ENCODE data around the gene COL25A1.

COL25A1 gene

DNA sequence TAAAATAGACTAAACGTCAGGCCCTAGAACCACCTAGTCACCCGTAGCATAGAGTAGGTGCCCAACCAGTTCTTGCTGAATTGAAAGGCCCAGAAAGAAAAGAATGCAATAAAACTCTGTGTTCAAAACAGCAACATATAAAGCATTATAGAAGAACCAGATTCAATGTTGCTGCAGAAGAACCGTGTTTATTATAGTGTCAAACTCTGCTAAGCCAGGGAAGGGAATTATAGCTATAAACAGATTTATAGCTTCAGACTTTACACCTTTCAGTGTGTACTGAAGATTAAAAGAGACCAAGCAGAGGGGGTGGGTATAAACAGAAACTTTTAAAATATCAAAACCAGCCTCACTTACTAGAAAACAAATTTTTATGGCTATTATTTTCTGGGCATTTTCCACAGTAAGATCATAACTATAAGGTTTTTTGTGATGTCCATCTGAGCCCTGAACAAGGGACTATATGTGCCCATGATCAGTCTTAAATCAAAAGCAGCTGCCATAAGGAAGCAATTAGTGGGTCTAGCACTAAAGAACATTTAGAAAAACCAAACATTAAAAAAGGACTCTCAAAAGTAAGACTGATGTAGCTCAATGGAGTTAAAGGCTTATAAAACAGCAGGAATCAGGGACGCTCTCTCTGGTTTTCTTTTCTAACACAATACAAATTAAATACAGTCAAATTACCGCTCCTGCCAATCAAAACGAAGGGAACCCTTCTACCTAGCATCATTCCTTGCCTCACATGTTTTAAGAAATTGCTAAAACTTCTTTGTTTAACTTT is 319.9 kb downstream of the COL25A1 start:
- H3K4me1 ChIP-seq (ENCODE audit: control insufficient read depth in 1 of 2, insufficient read depth in 2 of 2, low read length in 2 of 2) = no peaks in the 10 kb centered on the region
- no peak overlapping the region for H3K4me3 ChIP-seq (ENCODE audit: low read depth in 1 of 2, low read length in 2 of 2)
- no peak overlapping the region for H3K9ac ChIP-seq (ENCODE audit: low read depth in 1 of 2, low read length in 2 of 2)
- H3K27ac ChIP-seq (ENCODE audit: low read depth, low read length) = no peak overlapping the region
- no peaks in the 10 kb centered on the region for H3K27me3 ChIP-seq (ENCODE audit: control insufficient read depth in 1 of 2, insufficient read depth in 2 of 2, low read length in 2 of 2)
- no peaks in the 10 kb centered on the region for H3K9me3 ChIP-seq (ENCODE audit: control insufficient read depth in 1 of 2, low read length in 2 of 2)
- no peaks in the 10 kb centered on the region for H3K36me3 ChIP-seq (ENCODE audit: control insufficient read depth in 1 of 2, insufficient read depth in 2 of 2, low read length in 2 of 2)

DNA sequence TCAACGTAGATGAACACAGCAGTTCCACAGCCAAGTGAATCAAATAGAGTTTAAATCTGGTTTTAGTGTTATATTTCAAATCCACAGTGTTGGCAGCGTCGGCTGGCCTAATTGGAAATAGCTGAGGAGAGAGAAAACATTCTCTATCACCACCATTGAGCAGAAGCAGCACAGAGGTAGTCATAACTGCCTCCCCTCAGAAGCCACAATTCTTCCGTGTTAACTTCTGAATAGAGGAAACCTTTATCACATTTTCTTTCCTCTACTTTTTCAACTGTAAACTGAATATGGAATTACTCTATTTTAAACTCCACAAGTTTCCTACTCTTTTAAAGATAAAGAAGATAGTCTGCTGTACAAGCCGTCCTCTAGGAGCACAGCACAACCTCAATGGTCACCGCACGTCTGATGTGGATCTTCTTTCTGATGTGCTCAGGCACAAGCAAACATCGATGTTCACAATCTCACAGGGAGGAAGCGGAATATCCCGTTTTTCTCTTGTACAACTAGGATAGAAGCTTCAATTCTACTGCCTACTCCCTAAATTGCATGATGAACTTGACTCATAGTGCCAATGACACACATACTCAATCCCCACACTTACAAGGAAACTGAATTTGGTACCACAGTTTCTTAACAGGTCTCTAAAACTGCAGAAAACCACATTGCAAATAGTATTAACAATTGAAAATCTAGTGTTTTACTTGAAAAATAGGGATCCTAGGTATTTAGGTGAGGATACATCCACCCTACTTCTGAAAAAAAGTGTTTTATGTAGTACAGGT is 321.8 kb downstream of the COL25A1 start:
- Histone ChIP-seq H3K27ac (ENCODE audit: low read depth, low read length) (no peak overlapping the region), H3K4me3 (ENCODE audit: low read depth in 1 of 2, low read length in 2 of 2) (no peak overlapping the region), H3K9me3 (ENCODE audit: control insufficient read depth in 1 of 2, low read length in 2 of 2) (no peaks in the 10 kb centered on the region), H3K4me1 (ENCODE audit: control insufficient read depth in 1 of 2, insufficient read depth in 2 of 2, low read length in 2 of 2) (peaks cover 3 to 6% of the 10 kb centered on the region in 2 donors), H3K27me3 (ENCODE audit: control insufficient read depth in 1 of 2, insufficient read depth in 2 of 2, low read length in 2 of 2) (no peaks in the 10 kb centered on the region), H3K36me3 (ENCODE audit: control insufficient read depth in 1 of 2, insufficient read depth in 2 of 2, low read length in 2 of 2) (no peaks in the 10 kb centered on the region), H3K9ac (ENCODE audit: low read depth in 1 of 2, low read length in 2 of 2) (no peak overlapping the region)

DNA sequence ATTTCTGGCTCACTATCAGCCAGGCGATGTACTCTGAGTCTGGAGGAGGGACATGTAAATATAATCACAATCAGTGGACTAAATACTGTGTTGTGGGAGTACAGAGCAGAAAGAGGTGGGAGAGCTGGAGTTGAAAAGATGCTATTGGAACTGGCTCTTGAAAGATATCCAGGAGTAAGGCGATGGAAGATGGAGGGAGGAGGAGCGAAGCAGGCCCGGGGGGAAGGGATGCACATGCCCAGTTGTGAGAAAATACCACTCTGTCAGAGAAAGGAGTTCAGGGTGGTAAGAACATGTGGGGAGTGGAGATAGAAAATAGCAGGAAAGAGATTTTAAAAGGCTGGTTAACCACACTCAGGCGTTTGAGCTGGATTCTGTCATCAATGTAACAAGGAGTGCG is 322.7 kb downstream of the COL25A1 start:
- Histone ChIP-seq H3K36me3 (ENCODE audit: control insufficient read depth in 1 of 2, insufficient read depth in 2 of 2, low read length in 2 of 2) (no peaks in the 10 kb centered on the region), H3K27me3 (ENCODE audit: control insufficient read depth in 1 of 2, insufficient read depth in 2 of 2, low read length in 2 of 2) (no peaks in the 10 kb centered on the region), H3K4me3 (ENCODE audit: low read depth in 1 of 2, low read length in 2 of 2) (no peak overlapping the region), H3K4me1 (ENCODE audit: control insufficient read depth in 1 of 2, insufficient read depth in 2 of 2, low read length in 2 of 2) (peaks cover 3 to 6% of the 10 kb centered on the region in 2 donors), H3K27ac (ENCODE audit: low read depth, low read length) (no peak overlapping the region), H3K9ac (ENCODE audit: low read depth in 1 of 2, low read length in 2 of 2) (no peak overlapping the region), H3K9me3 (ENCODE audit: control insufficient read depth in 1 of 2, low read length in 2 of 2) (no peaks in the 10 kb centered on the region)

DNA sequence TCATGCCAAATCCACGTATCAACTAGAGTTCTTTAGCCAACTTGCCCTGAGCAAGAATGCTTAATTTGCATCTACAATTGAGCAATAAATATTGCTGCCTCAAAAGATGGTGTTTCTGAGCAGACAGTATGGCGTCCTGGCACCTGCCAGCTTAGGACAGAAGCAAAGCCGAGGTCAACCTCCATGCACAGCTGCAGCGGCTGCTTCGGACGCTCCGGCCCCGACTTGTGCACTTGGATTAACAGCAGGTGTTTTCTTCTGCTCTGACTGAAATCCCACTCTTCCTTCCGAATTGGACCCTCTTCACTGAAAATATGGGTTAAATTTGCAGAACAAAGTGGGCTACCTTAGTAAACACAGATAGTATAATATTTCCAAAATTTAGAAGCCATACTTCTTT is 324.4 kb downstream of the COL25A1 start:
- Histone ChIP-seq H3K36me3 (ENCODE audit: control insufficient read depth in 1 of 2, insufficient read depth in 2 of 2, low read length in 2 of 2) (no peaks in the 10 kb centered on the region), H3K27ac (ENCODE audit: low read depth, low read length) (no peak overlapping the region), H3K9me3 (ENCODE audit: control insufficient read depth in 1 of 2, low read length in 2 of 2) (no peaks in the 10 kb centered on the region), H3K27me3 (ENCODE audit: control insufficient read depth in 1 of 2, insufficient read depth in 2 of 2, low read length in 2 of 2) (no peaks in the 10 kb centered on the region), H3K4me1 (ENCODE audit: control insufficient read depth in 1 of 2, insufficient read depth in 2 of 2, low read length in 2 of 2) (peaks cover 3 to 6% of the 10 kb centered on the region in 2 donors), H3K4me3 (ENCODE audit: low read depth in 1 of 2, low read length in 2 of 2) (no peak overlapping the region), H3K9ac (ENCODE audit: low read depth in 1 of 2, low read length in 2 of 2) (no peak overlapping the region)

DNA sequence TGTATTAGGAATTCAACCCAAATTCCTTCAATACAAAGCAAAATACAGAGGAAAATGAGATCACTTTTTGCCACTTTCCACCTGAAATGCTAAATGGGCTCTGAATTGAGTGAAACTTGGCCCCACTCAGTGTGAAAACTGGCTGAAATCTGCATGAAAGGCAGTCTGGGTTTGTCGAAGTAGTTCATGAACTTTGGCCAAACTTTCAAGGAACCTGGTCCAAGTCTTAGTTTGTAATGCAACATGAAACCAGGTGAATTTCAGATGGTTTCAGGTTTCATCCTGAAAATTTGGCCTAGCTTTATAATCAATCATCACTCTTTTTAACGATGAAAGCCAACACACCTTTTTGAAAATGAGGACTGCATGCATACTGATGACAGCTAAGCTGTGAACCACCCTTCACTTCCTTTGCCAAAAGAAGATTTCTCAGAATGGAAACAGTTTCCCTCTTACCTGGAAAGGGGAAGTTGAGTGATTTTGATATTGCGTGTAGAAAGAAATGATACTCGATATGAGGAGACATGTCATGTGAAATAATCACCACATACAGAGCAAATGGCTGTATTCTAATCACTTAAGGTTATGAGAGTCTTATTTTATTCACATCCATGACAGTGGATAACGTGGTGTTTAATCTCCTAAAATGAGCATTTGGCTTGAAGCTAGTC is 329.7 kb downstream of the COL25A1 start:
- Histone ChIP-seq H3K36me3 (ENCODE audit: control insufficient read depth in 1 of 2, insufficient read depth in 2 of 2, low read length in 2 of 2) (no peaks in the 10 kb centered on the region), H3K9me3 (ENCODE audit: control insufficient read depth in 1 of 2, low read length in 2 of 2) (no peaks in the 10 kb centered on the region), H3K4me1 (ENCODE audit: control insufficient read depth in 1 of 2, insufficient read depth in 2 of 2, low read length in 2 of 2) (peaks cover 3 to 6% of the 10 kb centered on the region in 2 donors), H3K27me3 (ENCODE audit: control insufficient read depth in 1 of 2, insufficient read depth in 2 of 2, low read length in 2 of 2) (no peaks in the 10 kb centered on the region), H3K9ac (ENCODE audit: low read depth in 1 of 2, low read length in 2 of 2) (no peak overlapping the region), H3K4me3 (ENCODE audit: low read depth in 1 of 2, low read length in 2 of 2) (no peak overlapping the region), H3K27ac (ENCODE audit: low read depth, low read length) (no peak overlapping the region)

DNA sequence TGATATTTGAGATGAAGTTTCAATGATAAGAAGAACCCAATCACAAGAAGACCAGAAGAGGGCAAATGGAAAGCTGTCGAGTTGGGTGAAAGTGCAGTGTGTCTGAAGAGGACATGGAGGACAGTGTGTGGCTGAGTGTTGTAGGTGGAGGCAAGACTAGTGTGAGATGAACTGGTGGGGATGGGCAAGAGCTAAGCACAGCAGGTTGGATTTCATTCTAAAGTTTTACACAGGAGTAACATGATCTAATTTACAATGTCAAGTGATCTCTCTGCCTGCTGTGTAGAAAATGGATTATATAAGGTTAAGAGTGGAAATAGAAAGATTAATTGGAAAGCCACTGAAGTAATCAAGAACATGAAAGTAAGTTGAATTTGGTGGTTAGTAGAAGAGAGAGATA is 331.0 kb downstream of the COL25A1 start:
- no peak overlapping the region for H3K4me3 ChIP-seq (ENCODE audit: low read depth in 1 of 2, low read length in 2 of 2)
- H3K9ac ChIP-seq (ENCODE audit: low read depth in 1 of 2, low read length in 2 of 2) = no peak overlapping the region
- H3K27me3 ChIP-seq (ENCODE audit: control insufficient read depth in 1 of 2, insufficient read depth in 2 of 2, low read length in 2 of 2) = no peaks in the 10 kb centered on the region
- H3K4me1 ChIP-seq (ENCODE audit: control insufficient read depth in 1 of 2, insufficient read depth in 2 of 2, low read length in 2 of 2) = no peaks in the 10 kb centered on the region
- H3K27ac ChIP-seq (ENCODE audit: low read depth, low read length) = no peak overlapping the region
- H3K9me3 ChIP-seq (ENCODE audit: control insufficient read depth in 1 of 2, low read length in 2 of 2) = no peaks in the 10 kb centered on the region
- H3K36me3 ChIP-seq (ENCODE audit: control insufficient read depth in 1 of 2, insufficient read depth in 2 of 2, low read length in 2 of 2) = no peaks in the 10 kb centered on the region

DNA sequence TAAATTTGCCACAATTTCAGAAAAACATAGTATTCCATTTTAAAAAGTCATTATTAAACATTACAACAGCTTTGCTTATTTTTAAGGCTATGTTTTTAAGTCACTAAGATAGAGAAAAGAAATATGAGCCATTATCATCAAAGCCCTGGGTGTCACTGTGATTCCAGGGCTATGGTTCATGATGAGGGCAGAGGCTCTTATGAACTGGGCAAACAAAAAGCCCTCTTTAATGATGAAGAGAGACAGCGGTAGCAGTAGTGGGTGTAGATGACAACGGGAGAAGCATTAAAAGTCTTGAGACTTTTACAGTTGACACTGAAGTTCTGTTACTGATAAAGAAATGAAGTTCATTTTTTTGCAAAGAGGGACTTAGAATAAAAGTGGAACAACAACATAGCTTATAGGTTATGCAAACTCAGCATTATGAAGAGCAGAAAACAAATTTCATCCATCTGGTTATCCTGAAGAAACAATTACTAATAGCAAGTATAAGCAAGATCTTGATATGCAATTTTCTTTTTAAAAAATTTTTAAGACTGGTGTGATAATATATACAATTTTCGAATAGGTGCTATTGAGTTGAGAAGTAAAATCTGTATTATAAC is 336.9 kb downstream of the COL25A1 start:
- H3K9ac ChIP-seq (ENCODE audit: low read depth in 1 of 2, low read length in 2 of 2) = no peak overlapping the region
- H3K4me3 ChIP-seq (ENCODE audit: low read depth in 1 of 2, low read length in 2 of 2) = no peak overlapping the region
- H3K36me3 ChIP-seq (ENCODE audit: control insufficient read depth in 1 of 2, insufficient read depth in 2 of 2, low read length in 2 of 2) = no peaks in the 10 kb centered on the region
- no peaks in the 10 kb centered on the region for H3K9me3 ChIP-seq (ENCODE audit: control insufficient read depth in 1 of 2, low read length in 2 of 2)
- no peak overlapping the region for H3K27ac ChIP-seq (ENCODE audit: low read depth, low read length)
- H3K4me1 ChIP-seq (ENCODE audit: control insufficient read depth in 1 of 2, insufficient read depth in 2 of 2, low read length in 2 of 2) = peaks cover 0 to 4% of the 10 kb centered on the region in 2 donors
- H3K27me3 ChIP-seq (ENCODE audit: control insufficient read depth in 1 of 2, insufficient read depth in 2 of 2, low read length in 2 of 2) = no peaks in the 10 kb centered on the region

DNA sequence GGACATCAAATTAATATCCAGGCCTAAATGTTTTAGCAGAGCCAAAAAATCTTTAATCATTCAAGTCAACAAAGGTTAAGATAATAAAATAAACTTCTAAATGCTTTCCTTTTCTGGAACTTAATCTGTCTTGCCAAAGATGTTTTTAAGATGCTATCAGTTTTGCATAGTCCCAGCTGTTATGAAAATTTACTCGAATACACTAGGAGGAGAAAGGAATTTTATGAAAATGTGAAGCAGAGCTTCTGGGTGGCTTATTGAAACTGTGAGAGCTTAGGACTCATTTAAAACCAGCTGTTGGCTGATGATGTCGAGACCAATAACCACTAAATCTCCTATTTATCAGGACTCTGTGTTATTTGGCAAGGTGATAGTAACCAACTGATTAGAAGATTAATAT is 337.4 kb downstream of the COL25A1 start:
- H3K4me1 ChIP-seq (ENCODE audit: control insufficient read depth in 1 of 2, insufficient read depth in 2 of 2, low read length in 2 of 2) = peaks cover 0 to 4% of the 10 kb centered on the region in 2 donors
- no peak overlapping the region for H3K4me3 ChIP-seq (ENCODE audit: low read depth in 1 of 2, low read length in 2 of 2)
- H3K27ac ChIP-seq (ENCODE audit: low read depth, low read length) = no peak overlapping the region
- no peaks in the 10 kb centered on the region for H3K36me3 ChIP-seq (ENCODE audit: control insufficient read depth in 1 of 2, insufficient read depth in 2 of 2, low read length in 2 of 2)
- H3K9ac ChIP-seq (ENCODE audit: low read depth in 1 of 2, low read length in 2 of 2) = no peak overlapping the region
- no peaks in the 10 kb centered on the region for H3K27me3 ChIP-seq (ENCODE audit: control insufficient read depth in 1 of 2, insufficient read depth in 2 of 2, low read length in 2 of 2)
- no peaks in the 10 kb centered on the region for H3K9me3 ChIP-seq (ENCODE audit: control insufficient read depth in 1 of 2, low read length in 2 of 2)

DNA sequence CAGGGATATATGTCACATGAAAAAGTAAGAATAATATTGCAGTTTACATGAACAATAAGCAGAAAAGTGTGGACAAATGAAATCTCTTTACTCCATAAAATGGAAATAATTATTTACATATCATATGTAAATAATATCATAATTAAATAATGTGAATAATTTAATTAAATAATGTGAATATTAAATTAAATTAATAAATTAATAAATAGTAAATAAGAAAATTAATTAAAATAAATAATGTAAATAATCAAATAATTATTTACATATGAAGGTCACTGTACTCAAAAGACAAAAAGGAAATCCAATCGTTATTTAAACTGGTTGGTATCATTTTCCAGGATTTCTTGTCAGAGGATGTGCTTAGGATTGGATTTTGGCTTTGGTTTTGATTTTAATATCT is 338.5 kb downstream of the COL25A1 start:
- H3K4me3 ChIP-seq (ENCODE audit: low read depth in 1 of 2, low read length in 2 of 2) = no peak overlapping the region

DNA sequence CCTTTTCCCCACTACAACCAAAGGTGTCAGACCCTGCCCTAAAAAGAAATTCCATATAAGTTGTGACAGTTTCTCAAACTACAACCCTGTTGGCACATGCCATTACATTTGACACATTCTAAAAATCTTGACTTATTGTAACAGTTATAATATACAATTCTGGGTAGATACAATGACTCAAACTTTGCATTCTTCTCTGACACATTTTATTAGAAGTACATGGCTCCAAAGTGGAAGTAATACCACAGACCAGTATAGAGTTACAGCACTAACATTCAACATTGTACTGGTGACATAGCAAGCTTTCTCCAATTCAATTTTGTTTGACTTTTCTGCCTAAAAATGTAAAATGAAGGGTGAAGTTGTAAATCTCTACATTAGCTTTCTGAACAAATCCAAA is 343.0 kb downstream of the COL25A1 start:
- no peak overlapping the region for H3K9ac ChIP-seq (ENCODE audit: low read depth in 1 of 2, low read length in 2 of 2)
- H3K36me3 ChIP-seq (ENCODE audit: control insufficient read depth in 1 of 2, insufficient read depth in 2 of 2, low read length in 2 of 2) = no peaks in the 10 kb centered on the region
- H3K4me1 ChIP-seq (ENCODE audit: control insufficient read depth in 1 of 2, insufficient read depth in 2 of 2, low read length in 2 of 2) = peaks cover 0 to 5% of the 10 kb centered on the region in 2 donors
- no peaks in the 10 kb centered on the region for H3K27me3 ChIP-seq (ENCODE audit: control insufficient read depth in 1 of 2, insufficient read depth in 2 of 2, low read length in 2 of 2)
- no peak overlapping the region for H3K27ac ChIP-seq (ENCODE audit: low read depth, low read length)
- H3K9me3 ChIP-seq (ENCODE audit: control insufficient read depth in 1 of 2, low read length in 2 of 2) = no peaks in the 10 kb centered on the region
- H3K4me3 ChIP-seq (ENCODE audit: low read depth in 1 of 2, low read length in 2 of 2) = no peak overlapping the region

More for the DNA sequence above, 338.5 kb downstream of the COL25A1 start:
- H3K36me3 ChIP-seq (ENCODE audit: control insufficient read depth in 1 of 2, insufficient read depth in 2 of 2, low read length in 2 of 2) = no peaks in the 10 kb centered on the region
- H3K9me3 ChIP-seq (ENCODE audit: control insufficient read depth in 1 of 2, low read length in 2 of 2) = no peaks in the 10 kb centered on the region
- peaks cover 0 to 4% of the 10 kb centered on the region in 2 donors for H3K4me1 ChIP-seq (ENCODE audit: control insufficient read depth in 1 of 2, insufficient read depth in 2 of 2, low read length in 2 of 2)
- no peak overlapping the region for H3K27ac ChIP-seq (ENCODE audit: low read depth, low read length)
- H3K9ac ChIP-seq (ENCODE audit: low read depth in 1 of 2, low read length in 2 of 2) = no peak overlapping the region
- H3K27me3 ChIP-seq (ENCODE audit: control insufficient read depth in 1 of 2, insufficient read depth in 2 of 2, low read length in 2 of 2) = no peaks in the 10 kb centered on the region
